ENCODE measurements around the gene BTBD10. TPM values are rescaled to one million over a fixed set of nuclear protein-coding genes. Genes with fewer than 3 reads are reported as not detected.

Gene BTBD10
- total RNA-seq, 1 donor from 2014 or later = 18.8 TPM

DNA sequence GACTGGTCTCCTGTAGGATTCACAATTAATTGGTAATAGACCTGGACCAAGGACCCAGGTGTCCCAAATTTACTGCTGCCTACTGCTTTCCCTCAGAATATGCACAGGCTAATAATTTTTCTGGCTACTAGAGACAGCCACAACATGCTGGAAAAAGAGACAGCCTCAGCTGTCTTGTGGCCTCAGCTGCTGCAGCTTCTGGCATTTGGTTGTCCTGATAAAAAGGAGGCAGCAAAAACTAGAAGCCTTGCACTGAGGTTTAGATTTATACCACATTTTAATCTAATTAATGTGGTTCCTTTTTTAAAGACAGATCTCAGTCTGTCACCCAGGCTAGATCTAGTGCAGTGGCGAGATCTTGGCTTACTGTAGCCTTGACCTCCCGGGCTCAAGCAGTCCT, 89.8 kb downstream of the BTBD10 start:
- intact Hi-C loops (cut with micrococcal nuclease) = no loop called here
- ChIA-PET POLR2A (no interaction called here), CTCF (interaction anchor here (1.3 kb wide), 1 partner anchor 13 kb away, joined by 4 read pairs; no protein-coding TSS in a partner anchor)
- H3K27me3 Mint-ChIP-seq = no peaks in the 10 kb centered on the region
- peaks cover 45% of the 10 kb centered on the region for H3K36me3 Mint-ChIP-seq (ENCODE audit: low read depth)
- H3K27ac Mint-ChIP-seq = no peak overlapping the region
- no peaks in the 10 kb centered on the region for H3K4me1 Mint-ChIP-seq
- ATAC-seq (ENCODE audit: low read depth) = no peak
- H3K4me3 Mint-ChIP-seq = no peak overlapping the region
- TF ChIP-seq, protein P1, sequence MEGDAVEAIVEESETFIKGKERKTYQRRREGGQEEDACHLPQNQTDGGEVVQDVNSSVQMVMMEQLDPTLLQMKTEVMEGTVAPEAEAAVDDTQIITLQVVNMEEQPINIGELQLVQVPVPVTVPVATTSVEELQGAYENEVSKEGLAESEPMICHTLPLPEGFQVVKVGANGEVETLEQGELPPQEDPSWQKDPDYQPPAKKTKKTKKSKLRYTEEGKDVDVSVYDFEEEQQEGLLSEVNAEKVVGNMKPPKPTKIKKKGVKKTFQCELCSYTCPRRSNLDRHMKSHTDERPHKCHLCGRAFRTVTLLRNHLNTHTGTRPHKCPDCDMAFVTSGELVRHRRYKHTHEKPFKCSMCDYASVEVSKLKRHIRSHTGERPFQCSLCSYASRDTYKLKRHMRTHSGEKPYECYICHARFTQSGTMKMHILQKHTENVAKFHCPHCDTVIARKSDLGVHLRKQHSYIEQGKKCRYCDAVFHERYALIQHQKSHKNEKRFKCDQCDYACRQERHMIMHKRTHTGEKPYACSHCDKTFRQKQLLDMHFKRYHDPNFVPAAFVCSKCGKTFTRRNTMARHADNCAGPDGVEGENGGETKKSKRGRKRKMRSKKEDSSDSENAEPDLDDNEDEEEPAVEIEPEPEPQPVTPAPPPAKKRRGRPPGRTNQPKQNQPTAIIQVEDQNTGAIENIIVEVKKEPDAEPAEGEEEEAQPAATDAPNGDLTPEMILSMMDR (IDR thresholded peaks at IDR 0.05) = no peak
- no peaks in the 10 kb centered on the region for H3K9me3 Mint-ChIP-seq
- no peak for DNase-seq

DNA sequence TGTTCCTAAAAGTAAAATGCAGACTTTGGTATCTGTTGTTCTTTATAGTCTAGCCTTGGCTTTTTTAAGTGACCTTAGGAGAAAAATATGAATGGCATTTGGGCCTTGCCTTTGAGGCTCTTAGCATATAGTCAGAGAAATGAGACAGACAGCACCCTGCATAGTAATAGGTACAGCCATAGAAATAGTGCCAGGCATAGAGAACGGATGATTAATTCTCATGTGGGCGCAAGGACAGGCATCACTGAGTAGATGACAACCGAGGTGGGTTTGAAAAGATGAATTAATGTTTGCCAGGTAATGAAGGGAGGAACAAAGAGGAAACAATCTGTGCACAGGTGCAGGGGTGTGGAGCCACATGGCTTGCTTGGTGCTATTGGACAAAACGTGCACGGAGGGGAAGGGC, 95.0 kb downstream of the BTBD10 start:
- H3K9me3 Mint-ChIP-seq = no peaks in the 10 kb centered on the region
- POLR2A ChIA-PET = no interaction called here
- peaks cover 3% of the 10 kb centered on the region for H3K4me1 Mint-ChIP-seq
- ATAC-seq (ENCODE audit: low read depth) = no peak
- CTCF ChIA-PET = no interaction called here
- no peaks in the 10 kb centered on the region for H3K27me3 Mint-ChIP-seq
- intact Hi-C loops (cut with micrococcal nuclease) = no loop called here
- H3K27ac Mint-ChIP-seq = no peak overlapping the region
- peaks cover 48% of the 10 kb centered on the region for H3K36me3 Mint-ChIP-seq (ENCODE audit: low read depth)
- no peak overlapping the region for H3K4me3 Mint-ChIP-seq
- TF ChIP-seq, protein P1 (IDR thresholded peaks at IDR 0.05) = no peak
- no peak for DNase-seq

DNA sequence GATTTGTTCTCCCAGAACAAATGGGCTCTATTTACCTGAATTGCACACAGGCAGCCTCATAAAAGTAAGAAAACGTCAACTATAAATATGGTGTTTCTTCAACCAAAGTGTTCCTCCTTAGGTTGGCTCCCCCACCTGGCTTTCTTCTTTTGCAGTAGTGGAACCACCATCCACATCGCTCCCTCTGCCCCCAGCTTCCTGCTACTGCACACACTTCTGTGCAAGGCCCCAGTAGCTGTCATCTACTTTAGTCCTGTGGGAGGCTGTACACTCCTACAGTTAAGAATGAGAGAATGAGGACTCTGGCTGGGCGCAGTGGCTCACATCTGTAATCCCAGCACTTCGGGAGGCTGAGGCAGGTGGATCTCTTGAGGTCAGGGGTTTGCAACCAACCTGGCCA, 95.9 kb downstream of the BTBD10 start:
- peaks cover 3% of the 10 kb centered on the region for H3K4me1 Mint-ChIP-seq
- ChIA-PET CTCF (no interaction called here), POLR2A (no interaction called here)
- intact Hi-C loops (cut with micrococcal nuclease) = no loop called here
- no peak overlapping the region for H3K27ac Mint-ChIP-seq
- peaks cover 51% of the 10 kb centered on the region for H3K36me3 Mint-ChIP-seq (ENCODE audit: low read depth)
- no peaks in the 10 kb centered on the region for H3K9me3 Mint-ChIP-seq
- H3K4me3 Mint-ChIP-seq = no peak overlapping the region
- no peak for DNase-seq
- H3K27me3 Mint-ChIP-seq = no peaks in the 10 kb centered on the region
- no peak for ATAC-seq (ENCODE audit: low read depth)
- TF ChIP-seq, protein P1 (IDR thresholded peaks at IDR 0.05) = no peak

DNA sequence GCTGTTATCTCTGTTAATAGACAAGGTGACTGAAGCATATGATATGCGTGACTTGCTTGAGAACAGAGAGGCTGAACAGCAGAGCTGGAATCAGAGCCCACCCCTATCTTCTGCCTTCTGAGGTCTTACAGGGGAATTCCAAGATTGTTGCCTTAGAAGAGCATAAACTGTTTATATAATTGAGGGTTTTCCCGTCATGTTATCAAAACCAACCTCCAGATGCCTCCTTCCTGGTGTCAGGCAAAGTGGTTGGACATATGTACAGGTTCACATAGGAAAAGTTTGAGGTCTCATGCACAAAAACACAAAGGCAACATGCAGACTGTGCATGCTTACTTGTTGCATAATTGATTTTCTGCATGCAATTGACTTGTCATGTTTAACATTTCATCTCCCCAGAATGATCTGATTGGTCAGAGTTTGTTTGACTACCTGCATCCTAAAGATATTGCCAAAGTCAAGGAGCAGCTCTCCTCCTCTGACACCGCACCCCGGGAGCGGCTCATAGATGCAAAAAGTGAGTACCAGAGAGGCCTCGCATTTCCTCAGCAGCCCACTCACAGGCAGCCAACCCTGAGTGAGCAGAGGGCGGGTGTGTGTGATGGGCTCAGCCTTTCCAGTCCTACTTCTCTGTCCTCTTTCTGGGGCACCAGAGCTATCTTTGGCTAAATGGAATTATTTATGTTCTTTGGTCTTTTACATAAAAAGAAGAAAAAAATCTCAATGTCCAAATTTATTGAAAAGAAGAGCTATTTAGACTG, 96.6 kb downstream of the BTBD10 start:
- H3K36me3 Mint-ChIP-seq (ENCODE audit: low read depth) = peaks cover 57% of the 10 kb centered on the region
- H3K9me3 Mint-ChIP-seq = no peaks in the 10 kb centered on the region
- intact Hi-C loops (cut with micrococcal nuclease) = no loop called here
- no peak for DNase-seq
- no peaks in the 10 kb centered on the region for H3K27me3 Mint-ChIP-seq
- H3K4me1 Mint-ChIP-seq = peaks cover 3% of the 10 kb centered on the region
- no peak for ATAC-seq (ENCODE audit: low read depth)
- CTCF ChIA-PET = no interaction called here
- POLR2A ChIA-PET = no interaction called here
- TF ChIP-seq, protein P1 (IDR thresholded peaks at IDR 0.05) = no peak
- H3K4me3 Mint-ChIP-seq = no peak overlapping the region
- no peak overlapping the region for H3K27ac Mint-ChIP-seq

DNA sequence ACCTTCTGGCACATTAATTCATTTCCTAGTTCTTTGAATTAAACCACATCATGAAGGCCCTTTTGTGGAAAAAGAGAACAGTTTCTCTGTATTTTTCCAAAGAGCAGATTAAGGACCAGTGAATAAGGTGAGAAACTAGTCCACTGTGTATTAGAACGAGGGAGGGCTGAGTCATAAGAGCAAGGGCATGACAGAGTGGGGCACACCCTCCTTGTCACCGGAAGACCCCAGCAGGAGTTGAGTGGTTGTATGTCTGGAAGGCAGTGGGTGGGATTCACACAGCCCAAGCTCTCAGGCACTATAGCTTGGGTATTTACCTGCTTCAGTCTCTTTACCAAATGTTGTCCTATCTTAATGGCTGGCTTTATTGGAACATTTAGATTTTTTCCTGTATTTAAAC, 98.6 kb downstream of the BTBD10 start:
- Mint-ChIP-seq H3K27me3 (no peaks in the 10 kb centered on the region), H3K36me3 (ENCODE audit: low read depth) (peaks cover 78% of the 10 kb centered on the region), H3K4me1 (peaks cover 3% of the 10 kb centered on the region), H3K27ac (no peak overlapping the region), H3K4me3 (no peak overlapping the region), H3K9me3 (no peaks in the 10 kb centered on the region)
- DNase-seq (no peak), ATAC-seq (ENCODE audit: low read depth) (no peak)
- ChIA-PET CTCF (interaction anchor here (1.0 kb wide), 1 partner anchor 10 kb away, joined by 3 read pairs; no protein-coding TSS in a partner anchor), POLR2A (no interaction called here)
- intact Hi-C loops (cut with micrococcal nuclease) = no loop called here
- TF ChIP-seq, protein P1 (IDR thresholded peaks at IDR 0.05) = no peak
